Tibial nerve (tissue), 4 donors: Measurements from ENCODE around the gene RIPOR3. TPM values are rescaled to one million over a fixed set of nuclear protein-coding genes. Genes with fewer than 3 reads are reported as not detected.

Source experiments
- DNase-seq, 2 donors: peaks; one replicate each; pipeline ENCODE4 v3.0.0-alpha.2; 2019; ENCODE audit warnings: low spot score in 2 of 2
- H3K27ac ChIP-seq, 4 donors: fragments of 200-600 bp; sonication (generic) in 3 of 4; one replicate each; pipeline ENCODE4 v1.5.1; 2017 to 2019; ENCODE audit warnings: mild to moderate bottlenecking in 1 of 4
- H3K27me3 ChIP-seq, 2 donors: fragments of 200-600 bp; sonication (generic) in 1 of 2; one replicate each; pipeline versions ENCODE4 v1.5.1 to v1.6.0; 2017 to 2019
- H3K36me3 ChIP-seq, 3 donors: fragments of 200-600 bp; sonication (generic); one replicate each; pipeline ENCODE4 v1.5.1; 2018 to 2019
- H3K4me1 ChIP-seq, 4 donors: fragments of 200-600 bp; sonication (generic) in 3 of 4; one replicate each; pipeline ENCODE4 v1.5.1; 2017 to 2019
- H3K4me3 ChIP-seq, 4 donors: fragments of 200-600 bp; sonication (generic) in 3 of 4; one replicate each; pipeline ENCODE4 v1.5.1; 2017 to 2019; ENCODE audit warnings: mild to moderate bottlenecking in 1 of 4, moderate library complexity in 1 of 4
- H3K9me3 ChIP-seq, 4 donors: fragments of 200-600 bp; sonication (generic) in 3 of 4; one replicate each; pipeline ENCODE4 v1.5.1; 2017 to 2019
- EP300 ChIP-seq, 2 donors: sonication (generic); formaldehyde crosslinking; IDR thresholded peaks; one replicate each; pipeline ENCODE4 v1.6.1; 2017; ENCODE audit warnings: antibody characterized with exemption in 2 of 2, mild to moderate bottlenecking in 1 of 2
- POLR2A ChIP-seq, 2 donors: fragments of 450-650 bp; IDR thresholded peaks; one replicate each; pipeline ENCODE4 v1.6.1; 2017; ENCODE audit warnings: antibody characterized with exemption in 2 of 2, mild to moderate bottlenecking in 2 of 2, moderate library complexity in 2 of 2
- WGBS, 2 donors: methylation state at CpG; one replicate each; pipeline ENCODE4 v1.1.5; 2018; 5-methylcytosine and 5-hydroxymethylcytosine counted together
- total RNA-seq, 4 donors: library from RNA; depleted of rRNA; stranded (reverse); fragments of >200 nt; gene quantifications; one replicate each; pipeline ENCODE4 v1.1.0, GENCODE V29; 2016
- TF ChIP-seq, protein P1 (sequence below), 5 experiments: fragments of 200-600 bp in 3 of 5; fragments of 450-650 bp in 2 of 5; sonication (generic) in 3 of 5; IDR thresholded peaks; one replicate each; pipeline ENCODE4 v1.5.1; 2016 to 2019; ENCODE audit warnings: antibody characterized with exemption in 5 of 5, mild to moderate bottlenecking in 3 of 5, moderate library complexity in 2 of 5

RIPOR3 gene
- total RNA-seq, 4 donors from 2014 or later, result 24.5 to 73.0 (median 35.5) TPM

DNA sequence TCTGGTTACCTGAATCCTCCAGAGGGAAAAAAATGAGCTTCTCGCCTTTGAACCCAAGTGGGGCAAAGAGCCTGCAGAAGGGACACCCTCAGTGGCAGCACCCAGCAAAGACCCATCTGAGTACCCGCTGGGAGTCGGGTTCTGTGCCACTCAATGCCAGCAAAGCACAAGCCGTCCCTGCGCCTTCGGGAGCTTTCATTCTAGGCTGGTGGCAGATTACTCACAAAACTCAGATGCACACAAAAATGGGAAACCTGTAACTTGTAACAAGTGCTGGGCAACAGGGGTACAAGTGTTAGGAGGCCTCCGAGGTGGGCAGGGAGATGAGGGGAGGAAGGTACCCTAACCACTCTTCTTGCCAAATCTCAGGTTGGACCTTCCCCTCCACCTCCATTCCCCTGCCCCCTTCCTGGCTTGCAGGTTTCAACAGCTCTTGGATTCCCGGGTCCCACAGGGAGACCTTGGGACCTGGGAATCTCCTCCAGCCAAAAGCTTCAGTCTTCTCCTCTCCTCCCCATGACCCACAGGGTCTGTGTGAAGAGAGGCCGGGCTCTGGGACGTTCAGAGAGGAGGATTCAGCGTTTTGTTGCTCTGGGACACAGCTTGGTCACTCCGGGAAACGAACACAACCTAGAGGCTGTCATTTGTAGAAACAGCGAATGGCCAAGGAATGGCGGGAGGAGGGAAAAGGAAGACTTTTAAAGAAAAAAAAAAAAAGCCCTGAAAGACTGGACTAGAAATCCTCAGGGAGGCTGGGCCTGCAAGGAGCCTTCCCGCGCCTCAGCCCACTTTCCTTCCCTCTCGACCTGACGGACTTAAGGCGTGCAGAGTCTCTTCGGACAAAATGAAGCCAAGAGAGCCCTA is 38.8 kb upstream of the RIPOR3 start:
- TF ChIP-seq POLR2A (IDR thresholded peaks at IDR 0.05) (no peak), EP300 (IDR thresholded peaks at IDR 0.05) (no peak)
- TF ChIP-seq, protein P1, sequence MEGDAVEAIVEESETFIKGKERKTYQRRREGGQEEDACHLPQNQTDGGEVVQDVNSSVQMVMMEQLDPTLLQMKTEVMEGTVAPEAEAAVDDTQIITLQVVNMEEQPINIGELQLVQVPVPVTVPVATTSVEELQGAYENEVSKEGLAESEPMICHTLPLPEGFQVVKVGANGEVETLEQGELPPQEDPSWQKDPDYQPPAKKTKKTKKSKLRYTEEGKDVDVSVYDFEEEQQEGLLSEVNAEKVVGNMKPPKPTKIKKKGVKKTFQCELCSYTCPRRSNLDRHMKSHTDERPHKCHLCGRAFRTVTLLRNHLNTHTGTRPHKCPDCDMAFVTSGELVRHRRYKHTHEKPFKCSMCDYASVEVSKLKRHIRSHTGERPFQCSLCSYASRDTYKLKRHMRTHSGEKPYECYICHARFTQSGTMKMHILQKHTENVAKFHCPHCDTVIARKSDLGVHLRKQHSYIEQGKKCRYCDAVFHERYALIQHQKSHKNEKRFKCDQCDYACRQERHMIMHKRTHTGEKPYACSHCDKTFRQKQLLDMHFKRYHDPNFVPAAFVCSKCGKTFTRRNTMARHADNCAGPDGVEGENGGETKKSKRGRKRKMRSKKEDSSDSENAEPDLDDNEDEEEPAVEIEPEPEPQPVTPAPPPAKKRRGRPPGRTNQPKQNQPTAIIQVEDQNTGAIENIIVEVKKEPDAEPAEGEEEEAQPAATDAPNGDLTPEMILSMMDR (IDR thresholded peaks at IDR 0.05), result no peak
- peaks cover 0 to 2% of the 10 kb centered on the region in 2 donors for H3K27me3 ChIP-seq
- H3K36me3 ChIP-seq, result peaks cover 0 to 3% (median 0%) of the 10 kb centered on the region in 3 donors
- H3K4me3 ChIP-seq, result peak overlapping the region; percentile 74 to 94 (median 78)
- WGBS, 2 donors, result 38 to 40% methylated on average over 21 of the region's 21 CpGs
- H3K4me1 ChIP-seq, result peaks cover 0 to 45% (median 18%) of the 10 kb centered on the region in 4 donors
- no peak for DNase-seq
- H3K9me3 ChIP-seq, result no peaks in the 10 kb centered on the region
- peak overlapping the region; percentile 68 to 93 (median 84) for H3K27ac ChIP-seq

DNA sequence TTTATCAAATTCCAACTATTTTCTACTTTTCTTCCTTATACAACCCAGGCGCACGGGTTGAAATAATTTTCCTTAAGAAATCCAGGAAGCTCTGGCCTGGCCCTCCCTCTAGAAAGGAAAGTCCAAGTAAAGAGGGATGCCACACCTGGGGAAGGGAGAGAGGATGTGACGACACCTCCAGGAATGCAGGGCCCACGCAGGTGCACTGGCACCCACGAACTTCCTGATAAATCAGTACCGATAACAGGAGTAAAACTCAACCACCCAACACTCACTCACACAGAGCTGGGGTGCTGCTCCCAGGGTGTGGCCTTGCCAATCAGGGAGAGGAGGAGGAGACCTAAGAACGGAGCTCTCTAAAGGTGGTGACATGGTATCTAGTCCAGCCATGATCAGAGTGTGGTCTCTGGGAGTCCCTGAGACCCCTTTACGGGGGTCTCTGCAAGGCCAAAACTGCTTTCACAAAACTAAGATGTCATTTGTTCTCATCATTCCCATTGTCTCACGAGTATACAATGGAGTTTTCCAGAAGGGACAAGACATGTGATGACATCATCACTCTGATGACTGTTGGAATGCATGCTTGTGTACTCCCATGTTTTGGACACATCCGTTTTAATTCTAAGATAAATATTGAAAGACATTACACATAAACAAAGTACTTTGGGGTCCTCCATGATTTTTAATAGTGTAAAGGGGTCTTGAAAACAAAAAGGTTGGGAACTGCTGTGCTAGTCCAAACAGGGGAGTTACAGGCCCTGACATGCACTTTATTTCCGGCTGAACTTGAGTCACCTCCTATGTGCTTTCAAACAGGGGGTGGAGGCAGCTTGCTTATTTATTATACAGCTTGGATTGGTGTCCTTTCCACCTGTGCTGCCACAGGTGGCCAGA is 37.9 kb upstream of the RIPOR3 start:
- DNase-seq, result no peak
- TF ChIP-seq EP300 (IDR thresholded peaks at IDR 0.05), result no peak
- TF ChIP-seq, protein P1 (IDR thresholded peaks at IDR 0.05), result no peak
- TF ChIP-seq POLR2A (IDR thresholded peaks at IDR 0.05), result no peak
- 87% methylated on average over 11 of the region's 11 CpGs for WGBS, 2 donors
- H3K9me3 ChIP-seq, result no peaks in the 10 kb centered on the region
- peaks cover 0 to 2% of the 10 kb centered on the region in 2 donors for H3K27me3 ChIP-seq
- no peak overlapping the region for H3K4me3 ChIP-seq
- H3K36me3 ChIP-seq, result no peaks in the 10 kb centered on the region
- peak overlapping the region; percentile 68 to 93 (median 84) for H3K27ac ChIP-seq
- H3K4me1 ChIP-seq, result peaks cover 0 to 54% (median 26%) of the 10 kb centered on the region in 4 donors

DNA sequence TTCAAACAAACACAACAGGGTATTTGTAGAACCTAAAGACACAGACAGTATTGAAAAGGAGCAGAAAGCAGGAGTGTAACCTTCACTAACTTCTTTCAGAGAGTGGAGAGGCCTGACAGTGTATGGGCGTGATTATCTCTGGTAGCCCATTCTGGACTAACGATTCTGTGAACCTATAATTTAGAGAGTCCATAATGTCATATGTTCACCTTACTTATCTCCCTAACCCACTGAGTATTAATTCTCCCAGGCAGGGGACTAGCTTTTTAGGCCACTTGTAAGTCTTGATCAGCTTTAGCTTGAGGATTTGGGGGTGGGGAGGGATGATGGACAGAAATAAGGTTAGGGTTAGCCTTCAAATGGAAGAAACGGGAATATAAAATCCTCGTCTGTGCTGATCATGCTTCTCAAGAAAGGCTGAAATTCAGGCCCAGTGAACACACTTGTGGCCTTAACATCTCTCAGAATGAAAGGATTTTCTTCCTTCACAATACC is 37.2 kb upstream of the RIPOR3 start:
- 86 to 88% methylated on average over 4 of the region's 4 CpGs for WGBS, 2 donors
- Histone ChIP-seq H3K36me3 (no peaks in the 10 kb centered on the region), H3K27me3 (no peaks in the 10 kb centered on the region), H3K4me1 (peaks cover 0 to 61% (median 29%) of the 10 kb centered on the region in 4 donors), H3K4me3 (no peak overlapping the region), H3K9me3 (no peaks in the 10 kb centered on the region), H3K27ac (peak overlapping the region in 3 of 4 donors; percentile 66 to 93 (median 86))
- DNase-seq, result no peak
- TF ChIP-seq, protein P1 (IDR thresholded peaks at IDR 0.05), result no peak
- no peak for TF ChIP-seq POLR2A (IDR thresholded peaks at IDR 0.05)
- no peak for TF ChIP-seq EP300 (IDR thresholded peaks at IDR 0.05)

DNA sequence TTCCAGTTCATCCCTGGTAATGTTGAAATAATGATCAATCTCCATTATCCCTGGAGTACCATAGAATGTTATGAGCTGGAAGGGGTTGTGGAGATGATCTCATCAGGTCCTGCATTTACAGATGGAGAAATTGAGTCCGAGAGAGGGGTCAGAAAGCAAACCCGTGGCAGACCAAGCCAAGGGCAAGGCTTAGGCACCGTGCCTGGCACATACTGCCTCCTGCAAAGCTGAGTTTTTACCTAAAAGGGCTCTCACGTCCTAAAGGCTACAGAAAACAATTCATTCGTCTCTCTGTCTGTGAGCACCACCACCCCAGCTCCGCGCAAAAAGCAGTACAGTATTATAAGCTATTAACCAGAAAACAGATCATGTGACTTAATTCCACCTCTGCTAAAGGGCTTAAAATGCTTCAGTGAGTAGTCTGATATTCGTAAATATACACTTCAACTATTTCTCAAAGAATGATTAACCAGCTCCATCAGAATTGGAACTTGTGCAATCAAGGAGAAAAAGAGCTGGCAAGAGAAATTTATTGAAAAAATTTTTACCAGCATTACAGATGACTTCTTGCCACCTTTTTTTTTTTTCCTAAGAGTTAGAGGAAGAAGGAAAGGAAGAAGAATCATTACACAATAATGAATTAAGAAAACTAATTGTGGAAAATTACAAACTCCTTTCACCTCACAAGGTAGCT is 36.6 kb upstream of the RIPOR3 start:
- Histone ChIP-seq H3K4me3 (no peak overlapping the region), H3K27me3 (no peaks in the 10 kb centered on the region), H3K4me1 (peaks cover 0 to 61% (median 29%) of the 10 kb centered on the region in 4 donors), H3K36me3 (no peaks in the 10 kb centered on the region), H3K27ac (peak overlapping the region; percentile 10 to 93 (median 76)), H3K9me3 (no peaks in the 10 kb centered on the region)
- 55 to 57% methylated on average over 8 of the region's 8 CpGs for WGBS, 2 donors
- TF ChIP-seq, protein P1 (IDR thresholded peaks at IDR 0.05), result no peak
- TF ChIP-seq EP300 (IDR thresholded peaks at IDR 0.05) (no peak), POLR2A (IDR thresholded peaks at IDR 0.05) (no peak)
- no peak for DNase-seq
